Suppressor macrophage treated with lipopolysaccharide for 4 hours (primary cell): Measurements from ENCODE around the gene TMEM184C.

Source experiments
- DNase-seq: peaks from one replicate; pipeline ENCODE4 v3.0.0-alpha.2; 2020

The TMEM184C gene

GRCh38 chr4:147617173-147617840, at the start of gene TMEM184C:
TMEM184C (plus strand) TSS chr4:147617397; CDS start chr4:147617957, 560 bp downstream.
- peak; percentile 97 for DNase-seq

DNA sequence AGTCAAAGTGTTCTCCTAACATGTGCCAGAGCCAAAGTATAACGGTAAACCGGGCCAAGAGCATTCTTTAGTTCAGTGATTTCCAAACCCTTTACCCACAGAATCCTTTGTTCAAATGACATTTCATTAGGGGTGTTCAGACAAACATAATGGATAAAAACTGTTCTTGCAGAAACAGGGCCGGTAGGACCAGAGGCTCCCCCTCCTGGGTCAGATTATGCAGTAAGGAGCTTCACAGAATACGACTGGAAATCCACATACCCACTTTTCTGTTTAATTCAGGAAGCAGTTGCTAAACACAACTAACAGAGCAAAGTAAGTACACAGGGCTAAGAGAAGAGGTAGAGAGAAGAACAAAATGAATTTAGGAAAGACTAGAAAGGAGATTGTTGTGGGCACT, 46.6 kb upstream of the TMEM184C start:
- DNase-seq = no peak

GRCh38 chr4:147571036-147571770, 46.0 kb upstream of the TMEM184C start:
- DNase-seq = no peak

DNA sequence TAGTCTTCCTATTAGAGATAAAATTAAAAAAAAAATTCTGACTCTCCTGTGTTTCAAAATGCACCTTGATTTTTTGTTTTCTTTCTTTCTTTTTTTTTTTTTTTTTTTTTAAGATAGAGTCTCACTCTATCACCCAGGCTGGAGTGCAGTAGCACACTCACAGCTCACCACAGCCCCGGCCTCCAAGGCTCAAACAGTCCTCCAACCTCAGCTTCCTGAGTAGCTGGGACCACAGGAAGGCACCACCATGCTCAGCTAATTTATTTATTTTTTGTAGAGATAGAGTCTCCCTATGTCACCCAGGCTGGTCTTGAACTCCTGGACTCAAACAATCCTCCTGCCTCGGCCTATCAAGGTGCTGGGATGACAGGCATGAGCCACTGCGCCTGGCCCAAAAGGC, 41.1 kb upstream of the TMEM184C start:
- no peak for DNase-seq

DNA sequence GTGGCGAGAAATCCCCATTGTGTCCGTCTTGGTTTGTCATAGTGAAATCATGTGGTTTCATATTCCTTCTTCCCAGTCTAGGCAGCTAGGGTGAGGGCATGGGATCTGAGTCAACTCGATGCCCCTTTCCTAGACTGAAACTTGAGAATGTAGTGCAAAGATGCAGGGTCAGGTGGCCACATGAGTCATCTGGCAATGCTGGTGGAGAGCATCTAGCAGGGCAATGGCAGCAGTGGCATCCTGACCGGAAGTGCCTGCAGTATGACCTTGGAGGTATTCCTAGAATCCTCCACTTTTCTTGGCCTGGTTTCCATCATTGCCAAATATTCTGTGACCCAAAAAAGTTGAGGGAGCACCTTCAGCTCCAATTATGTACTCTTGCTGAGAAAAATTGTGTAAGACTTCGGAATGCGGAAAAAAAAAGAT, 39.1 kb upstream of the TMEM184C start:
- DNase-seq = peak; percentile 7

- no peak for DNase-seq
Measured at GRCh38 chr4:147578593-147578992, 38.6 kb upstream of the TMEM184C start.

- DNase-seq = no peak
Measured at GRCh38 chr4:147580396-147580795, 36.8 kb upstream of the TMEM184C start.

GRCh38 chr4:147581606-147582350, 35.4 kb upstream of the TMEM184C start:
- DNase-seq = no peak

DNA sequence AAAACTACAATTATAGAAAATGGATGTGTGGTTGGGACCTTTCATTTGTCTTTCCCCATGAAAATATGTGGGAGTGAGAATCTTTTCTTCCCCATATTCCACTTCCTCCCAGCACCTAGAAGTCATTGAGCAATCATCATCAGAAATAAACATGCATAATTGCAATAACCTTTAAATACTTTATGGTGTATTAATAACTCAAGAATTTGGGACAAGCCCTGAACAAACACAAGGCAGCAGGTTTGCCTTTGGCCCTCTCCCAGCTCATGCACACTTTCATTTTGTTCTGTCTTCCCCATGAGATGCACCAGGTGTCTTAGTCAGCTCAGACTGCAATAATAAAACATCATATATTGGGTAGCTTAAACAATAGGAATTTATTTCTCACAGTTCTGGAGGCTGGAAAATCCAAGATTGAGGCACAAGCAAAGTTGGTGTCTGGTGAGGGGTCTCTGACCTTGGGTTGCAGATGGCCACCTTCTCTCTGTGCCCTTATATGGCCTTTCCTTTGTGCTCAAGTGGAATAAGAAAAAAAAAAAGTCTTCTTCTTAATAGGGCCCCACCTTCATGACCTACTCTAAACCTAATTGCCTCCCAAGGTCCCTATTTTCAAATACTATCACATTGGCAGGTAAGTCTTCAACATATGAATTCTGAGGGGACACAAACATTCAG, 34.7 kb upstream of the TMEM184C start:
- no peak for DNase-seq

DNA sequence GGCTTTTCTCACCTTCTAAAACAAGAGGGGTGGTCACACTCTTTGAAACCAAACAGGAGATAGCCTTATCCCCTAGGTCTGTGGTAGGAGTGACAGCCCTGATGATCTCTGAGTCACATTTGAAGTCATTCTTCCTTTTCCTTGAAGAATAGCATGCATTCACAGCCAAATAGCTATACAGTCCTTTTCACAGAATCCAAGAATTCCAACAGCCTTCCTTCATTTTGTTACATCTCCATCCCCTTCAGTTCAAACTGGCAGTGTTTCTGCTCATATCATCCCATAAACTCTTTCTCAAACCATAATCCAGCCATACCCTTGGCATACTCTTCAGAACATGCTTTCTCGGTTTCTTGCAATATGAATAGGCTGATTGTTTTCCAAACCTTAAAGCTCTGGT, 33.3 kb upstream of the TMEM184C start:
- DNase-seq = no peak

DNA sequence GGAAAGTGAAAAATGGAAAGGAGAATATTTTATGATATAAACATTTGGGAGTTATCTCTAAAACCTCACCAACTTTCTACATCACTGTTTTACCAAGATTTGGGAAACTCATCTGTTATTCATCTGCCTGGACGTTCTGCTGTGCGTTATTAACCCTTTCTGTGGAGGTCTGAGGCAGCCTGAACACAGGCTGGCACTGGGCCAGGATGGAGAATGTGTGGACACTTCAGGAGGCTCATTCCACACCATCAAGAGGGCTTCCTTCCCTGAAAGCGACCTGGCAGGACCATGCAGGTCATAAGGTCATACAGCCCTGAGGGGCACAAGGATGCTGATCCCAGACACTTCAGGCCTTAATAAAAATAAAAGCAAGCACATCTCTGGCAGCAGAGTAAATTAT, 31.2 kb upstream of the TMEM184C start:
- DNase-seq = no peak

DNA sequence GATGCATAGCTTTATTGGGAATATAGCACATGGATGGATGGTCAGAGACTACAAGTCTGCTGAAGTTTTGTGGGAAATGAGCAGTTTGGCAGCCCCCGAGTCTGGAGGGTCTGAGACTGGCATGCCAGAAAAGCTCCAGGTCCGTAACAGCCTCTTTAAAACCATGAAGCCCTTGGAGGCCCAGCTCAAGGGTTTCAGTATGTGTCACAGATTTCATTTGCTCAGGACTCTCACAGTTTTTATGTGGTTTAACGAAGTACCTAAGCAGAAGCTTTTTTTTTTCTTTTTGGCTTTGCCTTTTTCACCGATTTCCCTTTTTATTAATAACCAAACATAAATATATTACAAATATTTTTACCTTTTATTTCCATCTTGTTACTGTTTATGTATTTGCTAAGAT, 30.6 kb upstream of the TMEM184C start:
- DNase-seq = no peak

DNA sequence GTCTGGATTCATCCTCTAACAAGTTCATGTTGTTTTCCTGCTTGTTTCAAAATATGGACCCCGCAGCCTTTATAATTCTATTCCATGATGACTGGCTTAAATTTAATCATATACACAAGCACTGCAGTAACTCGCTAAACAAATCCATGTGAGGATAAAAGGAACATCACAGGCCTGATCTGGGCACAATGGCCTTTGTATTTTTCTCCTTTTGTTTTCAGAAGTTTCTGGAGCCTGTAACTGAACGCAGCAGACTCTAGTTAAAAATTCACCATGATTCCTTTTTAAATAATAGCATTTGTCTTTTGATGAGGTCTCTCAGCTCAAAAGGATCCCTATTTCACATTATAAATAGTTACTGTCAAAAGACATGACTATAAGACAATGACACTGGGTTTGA, 30.2 kb upstream of the TMEM184C start:
- DNase-seq = no peak

- no peak for DNase-seq
Measured at GRCh38 chr4:147589586-147589985, 27.6 kb upstream of the TMEM184C start.

GRCh38 chr4:147590249-147590920, 26.8 kb upstream of the TMEM184C start:
- DNase-seq = peak; percentile 64

DNA sequence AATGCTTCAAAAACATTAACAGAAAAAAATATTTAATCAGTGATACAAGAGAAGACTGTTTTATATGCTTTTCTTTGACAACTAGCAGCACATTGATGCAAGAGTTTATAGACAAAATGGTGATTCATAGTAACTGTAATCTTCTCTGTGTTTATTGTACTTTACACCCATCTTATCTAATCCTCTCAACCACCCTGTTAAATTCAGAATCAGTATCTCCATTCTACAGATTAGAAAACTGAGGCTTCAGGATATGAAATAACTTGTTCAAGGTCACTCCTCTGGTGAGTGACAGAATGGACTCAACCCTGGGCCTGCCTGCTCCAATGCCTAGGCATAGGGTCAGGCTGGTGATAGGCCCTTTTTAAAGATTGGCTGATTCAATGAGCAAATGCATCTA, 26.1 kb upstream of the TMEM184C start:
- no peak for DNase-seq

DNA sequence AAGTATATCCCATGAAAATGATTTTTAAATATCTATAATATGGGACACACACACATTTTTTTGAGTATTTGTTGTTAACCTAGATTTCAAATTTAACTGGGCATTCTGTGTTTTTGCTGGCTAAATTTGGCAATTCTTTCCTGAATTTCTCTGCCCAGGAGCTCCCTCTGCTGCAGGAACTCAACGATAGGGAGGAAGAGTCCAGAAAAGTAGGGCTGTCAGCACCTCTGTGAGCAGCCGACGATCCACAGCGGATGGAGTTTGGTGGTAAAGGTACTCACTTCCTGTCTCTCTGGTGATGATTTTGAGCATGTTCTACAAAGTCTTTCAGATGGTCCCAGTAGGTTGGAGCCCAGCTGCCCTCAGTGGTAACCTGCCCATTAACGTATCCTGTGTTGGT, 23.1 kb upstream of the TMEM184C start:
- no peak for DNase-seq

DNA sequence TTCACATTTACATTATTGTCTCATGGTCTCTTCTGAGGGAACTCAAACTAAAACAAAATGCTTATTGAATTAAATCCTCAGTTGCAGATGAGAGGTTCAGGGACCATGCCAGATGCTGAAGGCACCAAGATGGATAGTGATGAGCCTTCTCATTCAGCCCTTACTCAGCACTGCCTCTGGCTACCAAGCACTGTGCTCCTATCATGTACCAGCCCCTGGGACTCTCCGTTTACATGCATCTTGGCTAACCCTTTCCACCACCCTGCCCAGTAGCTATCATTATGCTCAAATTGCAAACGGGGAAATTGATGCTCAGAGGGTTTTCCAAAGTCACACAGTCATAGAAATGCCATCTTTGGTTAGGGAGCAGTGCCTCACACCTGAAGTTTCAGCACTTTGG, 22.6 kb upstream of the TMEM184C start:
- DNase-seq = no peak

- DNase-seq = no peak
Measured at GRCh38 chr4:147596377-147596776, 20.8 kb upstream of the TMEM184C start.

GRCh38 chr4:147596981-147597380, 20.2 kb upstream of the TMEM184C start:
- DNase-seq = no peak

GRCh38 chr4:147597561-147597960, 19.6 kb upstream of the TMEM184C start:
- DNase-seq = no peak

- no peak for DNase-seq
Measured at GRCh38 chr4:147599206-147599605, 18.0 kb upstream of the TMEM184C start.

DNA sequence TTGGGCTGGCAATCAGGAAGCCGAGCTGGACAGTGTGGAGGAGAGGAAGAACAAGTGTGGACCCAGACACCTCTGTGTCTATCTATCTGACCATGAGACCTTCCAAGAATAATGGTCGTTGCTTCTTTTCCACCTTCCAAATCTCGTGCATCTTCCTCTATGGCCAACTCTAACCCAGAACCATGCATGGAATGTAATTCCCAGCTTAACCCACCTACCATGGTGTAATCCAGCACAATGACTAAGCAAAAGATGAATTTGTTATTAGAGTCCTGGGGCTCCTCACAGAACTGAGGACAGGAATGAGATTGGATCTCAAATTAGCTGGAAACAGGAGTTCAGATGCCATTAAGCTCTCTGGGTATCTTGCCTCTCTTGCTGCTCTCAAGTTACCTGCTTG, 17.4 kb upstream of the TMEM184C start:
- no peak for DNase-seq
